SW480 (cell line): ENCODE data around the gene SETBP1.

ENCODE experiments used
- DNase-seq: peaks from one replicate; pipeline ENCODE4 v3.0.0-alpha.2; 2016; ENCODE audit warnings: low spot score

The SETBP1 gene

DNA sequence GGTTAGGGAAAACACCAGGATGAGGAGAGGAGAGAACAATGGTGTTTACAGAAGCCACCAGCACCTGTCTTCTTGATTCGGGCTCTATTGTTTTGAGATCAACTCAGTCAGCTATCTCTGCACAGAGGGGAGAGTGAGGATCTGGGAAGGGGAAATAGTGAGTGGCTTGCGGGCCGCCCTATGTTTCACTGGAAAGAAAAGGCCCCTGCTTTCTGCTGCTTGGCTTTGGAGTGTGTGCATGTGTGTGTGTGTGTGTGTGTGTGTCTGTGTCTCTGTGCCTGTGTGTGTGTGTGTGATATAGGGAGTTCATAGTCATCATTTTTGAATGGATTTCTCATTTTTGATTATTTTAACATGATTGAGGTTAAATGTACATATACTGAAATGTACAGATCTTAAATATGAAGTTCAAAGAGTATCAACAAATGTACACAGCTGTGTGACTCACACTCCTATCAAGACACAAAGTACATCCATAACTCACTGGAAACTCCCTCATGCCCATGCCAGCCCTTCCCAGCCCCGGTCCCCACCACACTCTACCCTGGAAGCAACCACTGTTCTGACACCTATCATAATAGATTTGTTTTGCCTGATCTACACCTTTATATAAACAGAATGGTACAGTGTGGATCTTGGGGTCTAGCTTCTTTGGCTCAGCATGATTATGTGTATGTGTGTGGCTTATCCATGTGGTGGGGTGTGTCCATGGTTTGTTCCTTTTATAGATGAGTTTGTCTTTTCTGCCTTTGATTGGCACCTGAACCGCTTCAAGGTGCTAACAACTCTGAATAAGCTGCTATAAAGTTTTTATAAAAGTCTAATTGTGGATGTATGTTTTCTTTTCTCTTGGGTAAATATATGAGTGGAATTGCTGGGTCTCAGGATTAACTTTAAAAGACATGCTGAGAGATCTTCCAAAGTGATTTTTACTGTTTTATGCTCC is 258.3 kb downstream of the SETBP1 start:
- no peak for DNase-seq

DNA sequence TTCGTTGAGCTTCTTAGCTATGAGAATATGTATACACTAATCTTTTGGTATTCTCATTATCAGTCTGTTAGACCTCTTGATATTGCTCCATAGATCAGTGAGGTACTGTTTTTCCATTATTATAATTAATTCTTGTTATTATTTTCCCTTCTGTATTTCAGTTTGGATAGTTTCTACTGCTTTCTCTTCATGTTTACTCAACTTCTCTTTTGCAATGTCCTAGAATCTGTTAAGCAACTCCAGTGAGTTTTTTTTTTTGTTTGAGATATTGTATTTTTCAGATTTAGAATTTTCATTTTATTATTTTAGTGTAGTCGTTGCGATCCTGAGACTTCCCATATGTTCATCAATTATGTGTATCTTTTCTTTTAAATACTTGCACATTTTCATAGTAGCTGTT is 260.8 kb downstream of the SETBP1 start:
- no peak for DNase-seq

DNA sequence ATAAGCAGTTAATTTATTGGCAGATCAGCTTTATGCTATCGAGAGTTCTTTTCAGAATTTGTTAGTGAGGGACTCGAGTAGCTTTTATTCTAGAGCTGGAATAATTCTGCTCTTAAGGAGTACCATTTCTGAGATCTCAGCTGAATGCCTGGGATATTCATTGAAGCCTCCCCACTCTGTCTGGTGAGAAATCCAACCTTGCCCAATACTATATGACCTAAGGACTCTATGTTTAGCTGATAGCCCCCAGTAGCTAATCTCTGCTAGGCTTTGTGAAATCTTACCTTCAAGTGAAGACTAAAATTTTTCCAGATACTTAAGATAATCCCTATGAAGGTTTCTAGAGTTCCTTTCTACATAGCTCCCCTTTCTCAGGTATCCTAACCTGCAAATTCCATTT is 261.4 kb downstream of the SETBP1 start:
- no peak for DNase-seq

- no peak for DNase-seq
Measured at GRCh38 chr18:44943311-44943881, 262.7 kb downstream of the SETBP1 start.

GRCh38 chr18:44944461-44944860 is 263.8 kb downstream of the SETBP1 start:
- DNase-seq, result no peak

DNA sequence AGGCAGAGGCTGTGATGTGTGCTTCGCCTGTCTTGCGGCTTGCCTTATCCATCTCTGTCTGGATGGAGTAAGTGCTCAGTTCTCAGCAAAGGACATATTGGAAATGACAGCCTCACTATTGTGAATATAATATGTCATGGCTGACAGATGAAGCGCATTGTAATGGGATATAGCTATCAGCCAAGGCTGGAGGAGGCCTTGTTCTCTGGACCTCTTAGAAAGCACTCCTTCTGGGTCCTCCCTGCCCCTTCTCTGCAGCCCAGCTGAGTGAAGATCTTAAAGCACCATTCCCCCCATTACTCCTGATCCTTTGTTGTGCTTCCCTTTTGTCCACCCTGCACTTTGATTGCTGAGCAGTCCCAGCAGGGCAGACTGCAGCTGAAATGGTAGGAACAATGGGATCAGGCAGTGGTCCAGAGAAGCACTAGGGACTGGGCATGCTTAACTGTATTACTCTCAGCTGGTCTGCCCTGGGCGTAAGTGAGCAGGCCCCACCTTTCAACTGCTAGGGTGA is 265.3 kb downstream of the SETBP1 start:
- no peak for DNase-seq

GRCh38 chr18:44946529-44947113 is 265.9 kb downstream of the SETBP1 start:
- no peak for DNase-seq

GRCh38 chr18:44949967-44950366 is 269.3 kb downstream of the SETBP1 start:
- no peak for DNase-seq

DNA sequence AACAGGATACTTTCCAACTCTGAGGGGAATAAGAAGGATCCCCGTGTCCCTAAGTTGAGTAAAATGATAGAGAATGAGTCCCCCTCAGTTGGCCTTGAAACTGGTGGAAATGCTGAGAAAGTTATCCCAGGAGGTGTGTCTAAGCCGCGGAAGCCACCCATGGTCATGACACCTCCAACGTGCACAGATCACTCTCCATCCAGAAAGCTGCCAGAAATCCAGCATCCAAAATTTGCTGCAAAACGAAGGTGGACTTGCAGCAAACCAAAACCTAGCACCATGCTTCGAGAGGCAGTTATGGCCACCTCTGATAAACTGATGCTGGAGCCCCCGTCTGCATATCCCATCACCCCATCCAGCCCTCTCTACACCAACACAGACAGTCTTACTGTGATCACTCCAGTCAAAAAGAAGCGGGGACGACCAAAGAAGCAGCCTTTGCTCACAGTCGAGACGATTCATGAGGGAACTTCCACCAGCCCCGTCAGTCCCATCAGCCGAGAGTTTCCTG is 270.1 kb downstream of the SETBP1 start:
- DNase-seq, result no peak

GRCh38 chr18:44951748-44952147 is 271.1 kb downstream of the SETBP1 start:
- DNase-seq, result no peak

- DNase-seq, result no peak
Measured at GRCh38 chr18:44954257-44954656, 273.6 kb downstream of the SETBP1 start.

GRCh38 chr18:44955825-44956224 is 275.1 kb downstream of the SETBP1 start:
- DNase-seq, result no peak

DNA sequence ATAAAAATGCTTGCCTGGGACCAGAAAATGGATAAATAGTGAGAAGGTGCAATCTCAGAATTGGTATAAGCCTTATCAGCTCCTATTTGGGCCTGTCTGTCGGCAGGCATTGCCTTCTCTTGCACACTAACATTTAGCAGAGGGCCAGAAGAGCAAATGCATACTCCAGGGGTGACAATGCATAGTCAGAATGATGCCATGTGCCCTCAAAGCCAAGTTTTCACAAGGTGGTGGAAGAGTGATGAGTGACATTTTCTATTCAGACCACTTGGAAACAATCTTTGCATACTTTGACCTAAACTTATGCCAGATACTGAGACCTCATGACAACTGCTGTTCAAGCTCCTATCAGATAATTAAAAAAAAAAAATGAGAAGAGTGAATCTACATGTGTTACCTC is 276.3 kb downstream of the SETBP1 start:
- no peak for DNase-seq

DNA sequence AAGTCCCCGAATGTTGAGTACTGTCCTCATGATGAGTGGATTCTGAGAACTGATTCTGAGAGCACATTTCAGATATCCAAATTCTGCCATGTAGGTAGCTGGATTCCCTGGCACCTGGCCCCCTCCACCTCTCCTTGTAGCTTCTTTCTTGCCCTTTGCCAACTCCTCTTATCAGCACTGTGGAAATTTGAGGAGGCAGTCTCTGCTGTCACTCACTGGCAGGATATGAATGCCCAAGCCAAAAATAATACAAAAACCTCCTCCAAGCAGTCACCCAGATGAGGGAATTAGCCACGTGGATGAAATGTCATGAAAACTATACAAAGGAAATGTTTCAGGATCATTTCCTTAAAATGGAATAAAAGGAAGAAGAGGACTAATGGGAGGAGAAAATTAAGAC is 276.8 kb downstream of the SETBP1 start:
- no peak for DNase-seq

DNA sequence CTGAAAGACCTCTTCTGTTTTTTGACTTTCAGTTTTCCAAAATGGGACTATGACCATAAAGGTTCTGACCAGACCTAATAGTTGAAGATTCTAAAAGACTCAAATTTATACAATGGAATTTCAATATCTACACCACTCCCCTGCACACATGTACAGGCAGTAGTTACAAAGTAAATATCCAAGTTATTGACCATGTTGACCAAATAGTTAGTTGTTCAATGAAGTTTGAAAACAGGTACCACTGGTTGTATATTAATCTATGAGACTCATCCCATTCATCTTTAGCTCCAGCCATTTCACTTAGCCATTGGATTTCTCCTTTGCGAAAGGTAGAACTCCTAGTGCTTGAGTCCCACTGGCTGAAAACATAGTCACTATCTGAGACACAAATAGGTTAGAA is 277.4 kb downstream of the SETBP1 start:
- no peak for DNase-seq

- no peak for DNase-seq
Measured at GRCh38 chr18:44958455-44958854, 277.8 kb downstream of the SETBP1 start.

DNA sequence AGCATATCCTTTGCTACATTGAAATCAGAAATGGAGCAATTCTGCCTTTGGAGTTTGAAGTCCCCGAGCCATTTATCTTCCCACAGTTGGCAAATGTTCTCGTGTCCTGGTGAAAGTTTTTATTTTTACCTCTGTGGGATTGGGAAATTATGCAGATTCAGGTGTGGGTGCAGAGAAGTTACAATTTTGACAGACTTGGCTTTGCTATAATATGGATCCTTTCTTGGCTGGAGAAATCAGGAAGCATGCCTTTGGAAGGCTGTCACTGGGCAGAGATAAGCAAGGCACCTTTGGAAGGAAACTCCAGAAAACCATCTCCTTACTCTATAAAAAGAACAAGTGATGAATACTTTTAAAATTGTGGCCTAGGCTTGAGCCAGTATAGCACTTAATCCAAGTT is 278.3 kb downstream of the SETBP1 start:
- DNase-seq, result no peak

DNA sequence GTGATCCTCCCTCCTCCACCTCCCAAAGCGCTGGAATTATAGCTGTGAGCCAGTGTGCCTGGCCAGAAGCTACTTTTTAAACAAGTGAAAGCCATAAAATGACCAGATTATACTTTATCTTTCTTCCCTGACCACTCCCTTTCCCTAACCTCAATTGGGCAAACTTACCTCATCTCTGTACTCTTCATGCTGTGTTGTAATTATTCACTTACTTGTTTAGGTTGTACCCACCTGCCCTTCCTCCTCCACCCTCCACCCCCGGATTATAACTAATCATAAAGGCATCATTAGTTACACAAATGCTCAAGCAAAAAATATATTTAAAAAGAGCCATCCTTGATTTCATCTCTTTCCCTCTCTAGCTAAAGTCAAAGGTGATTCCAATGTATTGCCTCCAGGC is 279.9 kb downstream of the SETBP1 start:
- no peak for DNase-seq

DNA sequence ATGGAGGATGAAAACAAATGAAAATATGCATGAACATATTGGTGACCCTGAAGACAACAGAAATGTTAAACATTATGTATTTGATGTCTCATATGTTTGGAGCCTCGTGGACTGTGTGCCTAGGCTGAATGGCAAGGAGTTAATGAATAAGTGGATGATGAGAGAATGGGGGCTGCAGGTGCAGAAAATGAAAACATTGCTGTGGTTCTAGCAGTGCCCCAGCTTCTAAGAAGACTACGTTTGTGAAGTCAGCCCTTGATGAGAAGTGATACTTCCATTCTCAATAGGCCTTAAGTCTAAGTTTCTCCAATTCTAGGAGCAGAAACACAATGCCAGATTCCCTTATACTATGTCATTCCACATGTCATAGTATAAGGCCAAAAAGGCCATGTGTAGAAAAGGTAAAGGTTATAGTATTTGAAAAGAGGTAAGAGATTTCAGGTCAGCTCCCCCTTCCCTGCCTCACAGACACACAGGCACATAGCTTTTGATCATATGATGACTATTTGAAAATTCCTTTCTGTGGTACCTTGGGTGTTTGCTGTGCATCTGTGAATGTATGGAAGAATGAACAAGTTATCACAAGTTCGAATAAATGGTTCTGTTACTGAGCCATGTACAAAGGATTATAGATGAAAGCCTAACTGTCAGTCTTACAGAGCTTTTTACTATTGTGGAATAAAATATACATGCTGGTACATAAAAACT is 280.8 kb downstream of the SETBP1 start:
- DNase-seq, result no peak

- no peak for DNase-seq
Measured at GRCh38 chr18:44967599-44967998, 286.9 kb downstream of the SETBP1 start.

- DNase-seq, result no peak
Measured at GRCh38 chr18:44968336-44968735, 287.6 kb downstream of the SETBP1 start.

DNA sequence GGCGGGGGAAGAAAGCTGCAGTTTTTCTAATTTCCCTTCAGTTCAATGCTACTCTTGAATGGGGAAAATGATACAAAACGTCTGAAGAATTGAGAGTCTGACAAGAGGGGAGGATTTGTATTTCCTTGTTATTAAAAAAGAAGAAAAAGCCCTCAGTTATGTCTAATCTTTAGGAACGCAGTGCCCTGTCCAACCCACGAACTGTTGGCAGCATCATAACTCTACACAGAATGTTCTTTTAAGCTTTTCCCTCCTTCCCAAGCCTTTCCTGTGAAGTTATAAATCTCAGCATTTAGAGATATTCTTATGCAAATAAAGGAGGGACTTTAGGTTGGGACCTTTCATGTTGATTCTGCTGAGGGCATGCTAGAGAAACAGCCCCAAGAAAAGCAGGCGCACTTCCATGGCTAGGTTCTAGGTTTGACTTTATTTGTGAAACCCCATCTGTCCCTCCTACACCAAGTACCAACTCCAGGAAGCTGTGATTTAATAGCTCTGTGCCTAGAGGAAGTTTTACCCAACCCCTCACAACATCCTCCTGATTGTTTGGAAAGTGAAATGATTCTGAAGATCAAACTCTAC is 288.6 kb downstream of the SETBP1 start:
- no peak for DNase-seq
